Measurements from ENCODE around the gene IRS2. TPM values are rescaled to one million over a fixed set of nuclear protein-coding genes. Genes with fewer than 3 reads are reported as not detected.
"Not testable (repeated sequence)": the region's sequence is repeated elsewhere in the genome, so short reads cannot be mapped to it uniquely, and the experiment has no call there.

IRS2 gene
- total RNA-seq, 1 donor from 2014 or later = 43.8 TPM

- no peak for DNase-seq
These were observed 48.8 kb downstream of the IRS2 start for GRCh38 chr13:109737606-109738005.

GRCh38 chr13:109737046-109737573 lies 49.3 kb downstream of the IRS2 start:
- intact Hi-C loops (cut with DNase I) = no loop called here
- DNase-seq (no peak), ATAC-seq (no peak)
- H3K27ac ChIP-seq = no peak overlapping the region
- no peak for TF ChIP-seq CTCF (IDR thresholded peaks at IDR 0.05)
- no peak overlapping the region for H3K4me3 ChIP-seq
- no peaks in the 10 kb centered on the region for H3K9me3 ChIP-seq
- H3K4me1 ChIP-seq = no peaks in the 10 kb centered on the region
- H3K27me3 ChIP-seq = no peaks in the 10 kb centered on the region
- H3K36me3 ChIP-seq = no peaks in the 10 kb centered on the region

More at GRCh38 chr13:109737606-109738005, 48.8 kb downstream of the IRS2 start:
- Histone ChIP-seq H3K36me3 (no peaks in the 10 kb centered on the region), H3K9me3 (no peaks in the 10 kb centered on the region), H3K27ac (no peak overlapping the region), H3K4me1 (no peaks in the 10 kb centered on the region), H3K4me3 (no peak overlapping the region), H3K27me3 (no peaks in the 10 kb centered on the region)
- no peak for TF ChIP-seq CTCF (IDR thresholded peaks at IDR 0.05)
- intact Hi-C loops (cut with DNase I) = no loop called here
- no peak for ATAC-seq

GRCh38 chr13:109735436-109735966 lies 50.9 kb downstream of the IRS2 start:
- no peaks in the 10 kb centered on the region for H3K9me3 ChIP-seq
- no peak for ATAC-seq

GRCh38 chr13:109734002-109734785 lies 52.2 kb downstream of the IRS2 start:
- no peak overlapping the region for H3K4me3 ChIP-seq
- DNase-seq (peak; percentile 62), ATAC-seq (no peak)
- no peaks in the 10 kb centered on the region for H3K27me3 ChIP-seq
- no peaks in the 10 kb centered on the region for H3K4me1 ChIP-seq
- no peak overlapping the region for H3K27ac ChIP-seq
- intact Hi-C loops (cut with DNase I) = no loop called here
- no peaks in the 10 kb centered on the region for H3K9me3 ChIP-seq
- TF ChIP-seq CTCF (IDR thresholded peaks at IDR 0.05) = no peak
- H3K36me3 ChIP-seq = no peaks in the 10 kb centered on the region

More at GRCh38 chr13:109735436-109735966, 50.9 kb downstream of the IRS2 start:
- Histone ChIP-seq H3K27me3 (no peaks in the 10 kb centered on the region), H3K36me3 (no peaks in the 10 kb centered on the region), H3K4me3 (no peak overlapping the region), H3K4me1 (no peaks in the 10 kb centered on the region), H3K27ac (no peak overlapping the region)
- no peak for TF ChIP-seq CTCF (IDR thresholded peaks at IDR 0.05)
- DNase-seq = no peak
- intact Hi-C loops (cut with DNase I) = no loop called here

- Histone ChIP-seq H3K27me3 (no peaks in the 10 kb centered on the region), H3K9me3 (no peaks in the 10 kb centered on the region), H3K27ac (no peak overlapping the region), H3K4me1 (no peaks in the 10 kb centered on the region), H3K36me3 (no peaks in the 10 kb centered on the region), H3K4me3 (no peak overlapping the region)
- ATAC-seq (no peak), DNase-seq (no peak)
- intact Hi-C loops (cut with DNase I) = no loop called here
- no peak for TF ChIP-seq CTCF (IDR thresholded peaks at IDR 0.05)
These were observed 52.8 kb downstream of the IRS2 start for GRCh38 chr13:109733550-109733949.

- intact Hi-C loops (cut with DNase I); H3K4me3 ChIP-seq; H3K36me3 ChIP-seq; H3K27ac ChIP-seq; H3K27me3 ChIP-seq; H3K9me3 ChIP-seq; DNase-seq; ATAC-seq; H3K4me1 ChIP-seq: not testable (repeated sequence)
These were observed 53.8 kb downstream of the IRS2 start for GRCh38 chr13:109732470-109733170.
